Measurements from ENCODE around the gene STAC3. TPM values are rescaled to one million over a fixed set of nuclear protein-coding genes. Genes with fewer than 3 reads are reported as not detected.

The STAC3 gene
- total and polyA plus RNA-seq, 2 experiments from 2014 or later = 0.48 to 3.0 TPM

- Histone ChIP-seq H3K36me3 (ENCODE audit: insufficient read depth) (peaks cover 10% of the 10 kb centered on the region), H2AFZ (peak overlapping the region; percentile 97), H3K9me2 (ENCODE audit: insufficient read depth) (no peaks in the 10 kb centered on the region), H3K27ac (ENCODE audit: low read depth) (no peak overlapping the region), H3K4me3 (peak overlapping the region; percentile 85), H3K27me3 (ENCODE audit: insufficient read depth) (peaks cover 92% of the 10 kb centered on the region), H3K4me1 (ENCODE audit: insufficient read depth) (peaks cover 55% of the 10 kb centered on the region), H3K79me2 (replicated peaks; ENCODE audit: insufficient read depth) (no peaks in the 10 kb centered on the region), H4K20me1 (replicated peaks; ENCODE audit: insufficient read depth) (peaks cover 14% of the 10 kb centered on the region), H3F3A (replicated peaks; ENCODE audit: low read depth) (peaks cover 34% of the 10 kb centered on the region), H3K4me2 (peak overlapping the region; percentile 99)
- H3K27ac Mint-ChIP-seq = no peak overlapping the region; the same call in 1 of the 2 replicates
- H3K4me1 Mint-ChIP-seq = peaks cover 70% of the 10 kb centered on the region
- peaks cover 21% of the 10 kb centered on the region for H3K36me3 Mint-ChIP-seq (ENCODE audit: low read depth)
- peak; percentile 17 for TF ChIP-seq EZH2 (IDR thresholded peaks at IDR 0.05; ENCODE audit: low read depth, unreplicated experiment)
- TF ChIP-seq ETS1 (IDR thresholded peaks at IDR 0.05) = no peak
- peak overlapping the region; percentile 79 for H3K4me3 Mint-ChIP-seq
- ATAC-seq (peak; percentile 0), DNase-seq (ENCODE audit: low spot score) (peak; percentile 74)
- no peaks in the 10 kb centered on the region; the same call in 2 of the 3 replicates for H3K9me3 Mint-ChIP-seq
- H3K27me3 Mint-ChIP-seq (ENCODE audit: insufficient read depth, low read depth, poor library complexity) = peaks cover 95% of the 10 kb centered on the region
Measured at GRCh38 chr12:57237932-57238853, 12.8 kb downstream of the STAC3 start.

GRCh38 chr12:57237596-57237931, 13.4 kb downstream of the STAC3 start:
- peaks cover 90% of the 10 kb centered on the region for H3K27me3 Mint-ChIP-seq (ENCODE audit: insufficient read depth, low read depth, poor library complexity)
- H3K36me3 Mint-ChIP-seq (ENCODE audit: low read depth) = peaks cover 27% of the 10 kb centered on the region
- Histone ChIP-seq H4K20me1 (replicated peaks; ENCODE audit: insufficient read depth) (peaks cover 20% of the 10 kb centered on the region), H3K27ac (ENCODE audit: low read depth) (no peak overlapping the region), H3F3A (replicated peaks; ENCODE audit: low read depth) (peaks cover 39% of the 10 kb centered on the region), H2AFZ (no peak overlapping the region; the same call in 1 of the 2 replicates), H3K4me2 (peak overlapping the region; percentile 99), H3K4me3 (peak overlapping the region; percentile 85), H3K4me1 (ENCODE audit: insufficient read depth) (peaks cover 55% of the 10 kb centered on the region), H3K79me2 (replicated peaks; ENCODE audit: insufficient read depth) (no peaks in the 10 kb centered on the region), H3K36me3 (ENCODE audit: insufficient read depth) (peaks cover 16% of the 10 kb centered on the region), H3K9me2 (ENCODE audit: insufficient read depth) (no peaks in the 10 kb centered on the region), H3K27me3 (ENCODE audit: insufficient read depth) (peaks cover 90% of the 10 kb centered on the region)
- peak overlapping the region; percentile 79 for H3K4me3 Mint-ChIP-seq
- DNase-seq (ENCODE audit: low spot score) (peak; percentile 9), ATAC-seq (no peak)
- no peak overlapping the region for H3K27ac Mint-ChIP-seq
- peaks cover 73% of the 10 kb centered on the region for H3K4me1 Mint-ChIP-seq
- H3K9me3 Mint-ChIP-seq = no peaks in the 10 kb centered on the region; the same call in 2 of the 3 replicates
- TF ChIP-seq STAT1 (IDR thresholded peaks at IDR 0.05; ENCODE audit: unreplicated experiment) (no peak), ETS1 (IDR thresholded peaks at IDR 0.05) (no peak), EZH2 (IDR thresholded peaks at IDR 0.05; ENCODE audit: low read depth, unreplicated experiment) (no peak), ZNF114 (CRISPR knock-in tag; IDR thresholded peaks at IDR 0.05) (no peak), CREB1 (CRISPR knock-in tag; IDR thresholded peaks at IDR 0.05; ENCODE audit: low read depth) (no peak), POLR2AphosphoS5 (IDR thresholded peaks at IDR 0.05; ENCODE audit: low read depth) (no peak), JUNB (IDR thresholded peaks at IDR 0.05; ENCODE audit: unreplicated experiment) (no peak), NANOG (IDR thresholded peaks at IDR 0.05; ENCODE audit: borderline replicate concordance) (no peak), ZNF331 (CRISPR knock-in tag; IDR thresholded peaks at IDR 0.05; ENCODE audit: low read depth) (no peak), CTCF (conservative IDR thresholded peaks at IDR 0.05; ENCODE audit: low read depth in 2 of 2) (no peak), REST (IDR thresholded peaks at IDR 0.05; ENCODE audit: unreplicated experiment) (no peak), EZH2phosphoT487 (IDR thresholded peaks at IDR 0.05; ENCODE audit: unreplicated experiment) (no peak)

Data from GM23338 (cell line).